Breast epithelium (tissue), 4 donors: ENCODE results near the gene ABCA8. TPM values are rescaled to one million over a fixed set of nuclear protein-coding genes. Genes with fewer than 3 reads are reported as not detected.
"Not testable (repeated sequence)": the region's sequence is repeated elsewhere in the genome, so short reads cannot be mapped to it uniquely, and the experiment has no call there.

ENCODE experiments used
- DNase-seq, 2 donors: peaks; one replicate each; pipeline ENCODE4 v3.0.0-alpha.2; 2019; ENCODE audit warnings: low spot score in 2 of 2
- H3K27ac ChIP-seq, 2 donors: fragments of 200-600 bp; sonication (generic) in 1 of 2; one replicate each; pipeline ENCODE4 v1.5.1; 2016 to 2019; ENCODE audit warnings: mild to moderate bottlenecking in 1 of 2
- H3K27me3 ChIP-seq, 2 donors: fragments of 200-600 bp; sonication (generic) in 1 of 2; one replicate each; pipeline versions ENCODE4 v1.5.1 to v1.6.0; 2017 to 2019; ENCODE audit warnings: control low read depth in 1 of 2, mild to moderate bottlenecking in 1 of 2
- H3K36me3 ChIP-seq: fragments of 200-600 bp; one replicate; pipeline ENCODE4 v1.5.1; 2019
- H3K4me1 ChIP-seq, 2 donors: fragments of 200-600 bp; sonication (generic); one replicate each; pipeline ENCODE4 v1.5.1; 2016 to 2019; ENCODE audit warnings: control low read depth in 1 of 2
- H3K4me3 ChIP-seq, 3 donors: fragments of 200-600 bp; sonication (generic); 1 replicate in 2 of 3; 2 replicates in 1 of 3; pipeline ENCODE4 v1.5.1; 2016 to 2019; ENCODE audit warnings: mild to moderate bottlenecking in 3 of 3, moderate library complexity in 2 of 3
- H3K9me3 ChIP-seq, 2 donors: fragments of 200-600 bp; sonication (generic) in 1 of 2; one replicate each; pipeline ENCODE4 v1.5.1; 2016 to 2019; ENCODE audit warnings: control low read depth in 1 of 2
- POLR2A ChIP-seq: fragments of 450-650 bp; IDR thresholded peaks from one replicate; pipeline ENCODE4 v1.6.1; 2016; ENCODE audit warnings: antibody characterized with exemption, mild to moderate bottlenecking, moderate library complexity
- POLR2AphosphoS5 ChIP-seq, 3 donors: sonication (generic); formaldehyde crosslinking; IDR thresholded peaks; one replicate each; pipeline ENCODE4 v1.6.1; 2017; ENCODE audit warnings: antibody characterized with exemption in 3 of 3
- intact Hi-C: fragments of 100-400 bp; cut with DNase I; formaldehyde crosslinking; loops from one replicate; pipeline ENCODE4 v1.15.1; 2023; ENCODE audit warnings: low total_unique reads
- total RNA-seq, 3 donors: library from RNA; depleted of rRNA; stranded (reverse); fragments of >200 nt; gene quantifications; one replicate each; pipeline ENCODE4 v1.1.0, GENCODE V29; 2016
- TF ChIP-seq, protein P1 (sequence below), 3 donors: fragments of 450-650 bp; IDR thresholded peaks; one replicate each; pipeline ENCODE4 v1.5.1; 2016 to 2017; ENCODE audit warnings: antibody characterized with exemption in 3 of 3, mild to moderate bottlenecking in 3 of 3, moderate library complexity in 3 of 3

ABCA8 gene
- total RNA-seq, 3 donors from 2014 or later: 38.6 to 47.5 (median 46.2) TPM

DNA sequence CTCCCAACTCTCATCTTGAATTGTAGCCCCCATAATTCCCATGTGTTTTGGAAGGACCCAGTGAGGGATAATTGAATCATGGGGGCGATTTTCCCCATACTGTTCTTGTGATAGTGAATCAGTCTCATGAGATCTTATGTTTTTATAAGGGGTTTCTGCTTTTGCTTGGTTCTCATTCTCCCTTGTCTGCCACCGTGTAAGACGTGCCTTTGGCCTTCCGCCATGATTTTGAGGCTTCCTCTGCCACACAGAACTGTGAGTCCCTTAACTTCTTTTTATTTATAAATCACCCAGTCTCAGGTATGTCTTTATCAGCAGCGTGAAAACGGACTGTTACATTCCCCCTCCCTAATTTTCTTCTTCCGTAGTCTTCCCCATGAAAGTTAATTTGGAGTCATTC lies 124.0 kb downstream of the ABCA8 start:
- Histone ChIP-seq H3K9me3 (no peaks in the 10 kb centered on the region), H3K4me1 (no peaks in the 10 kb centered on the region), H3K36me3 (no peaks in the 10 kb centered on the region), H3K27ac (no peak overlapping the region), H3K4me3 (no peak overlapping the region), H3K27me3 (no peaks in the 10 kb centered on the region)
- DNase-seq: no peak
- intact Hi-C loops: no loop called here
- TF ChIP-seq POLR2AphosphoS5 (IDR thresholded peaks at IDR 0.05) (no peak), POLR2A (no peak)
- TF ChIP-seq, protein P1, sequence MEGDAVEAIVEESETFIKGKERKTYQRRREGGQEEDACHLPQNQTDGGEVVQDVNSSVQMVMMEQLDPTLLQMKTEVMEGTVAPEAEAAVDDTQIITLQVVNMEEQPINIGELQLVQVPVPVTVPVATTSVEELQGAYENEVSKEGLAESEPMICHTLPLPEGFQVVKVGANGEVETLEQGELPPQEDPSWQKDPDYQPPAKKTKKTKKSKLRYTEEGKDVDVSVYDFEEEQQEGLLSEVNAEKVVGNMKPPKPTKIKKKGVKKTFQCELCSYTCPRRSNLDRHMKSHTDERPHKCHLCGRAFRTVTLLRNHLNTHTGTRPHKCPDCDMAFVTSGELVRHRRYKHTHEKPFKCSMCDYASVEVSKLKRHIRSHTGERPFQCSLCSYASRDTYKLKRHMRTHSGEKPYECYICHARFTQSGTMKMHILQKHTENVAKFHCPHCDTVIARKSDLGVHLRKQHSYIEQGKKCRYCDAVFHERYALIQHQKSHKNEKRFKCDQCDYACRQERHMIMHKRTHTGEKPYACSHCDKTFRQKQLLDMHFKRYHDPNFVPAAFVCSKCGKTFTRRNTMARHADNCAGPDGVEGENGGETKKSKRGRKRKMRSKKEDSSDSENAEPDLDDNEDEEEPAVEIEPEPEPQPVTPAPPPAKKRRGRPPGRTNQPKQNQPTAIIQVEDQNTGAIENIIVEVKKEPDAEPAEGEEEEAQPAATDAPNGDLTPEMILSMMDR (IDR thresholded peaks at IDR 0.05): no peak

DNA sequence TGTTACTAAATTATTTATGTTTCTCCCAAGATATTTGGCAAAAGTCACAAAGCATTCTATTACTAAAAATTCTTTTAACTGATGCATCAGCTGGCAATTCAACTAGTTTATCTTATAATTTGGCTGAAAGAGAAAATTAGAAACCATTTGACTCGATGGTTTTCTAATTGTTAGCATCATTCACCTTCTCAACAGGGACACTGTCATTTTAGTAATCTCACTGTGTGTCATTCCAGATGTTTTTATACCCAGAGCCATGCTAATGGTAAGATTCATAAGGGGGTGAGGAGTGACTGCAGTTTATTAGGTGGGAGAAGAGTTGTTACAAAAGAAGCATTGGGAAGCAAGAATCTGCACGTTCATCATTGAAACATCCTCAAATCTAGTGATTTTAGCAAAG lies 124.9 kb downstream of the ABCA8 start:
- TF ChIP-seq, protein P1 (IDR thresholded peaks at IDR 0.05): no peak
- TF ChIP-seq POLR2A: no peak
- TF ChIP-seq POLR2AphosphoS5 (IDR thresholded peaks at IDR 0.05): no peak
- intact Hi-C loops: no loop called here
- H3K4me3 ChIP-seq: no peak overlapping the region
- no peaks in the 10 kb centered on the region for H3K4me1 ChIP-seq
- no peaks in the 10 kb centered on the region for H3K9me3 ChIP-seq
- DNase-seq: no peak
- H3K36me3 ChIP-seq: no peaks in the 10 kb centered on the region
- H3K27ac ChIP-seq: no peak overlapping the region
- H3K27me3 ChIP-seq: no peaks in the 10 kb centered on the region

DNA sequence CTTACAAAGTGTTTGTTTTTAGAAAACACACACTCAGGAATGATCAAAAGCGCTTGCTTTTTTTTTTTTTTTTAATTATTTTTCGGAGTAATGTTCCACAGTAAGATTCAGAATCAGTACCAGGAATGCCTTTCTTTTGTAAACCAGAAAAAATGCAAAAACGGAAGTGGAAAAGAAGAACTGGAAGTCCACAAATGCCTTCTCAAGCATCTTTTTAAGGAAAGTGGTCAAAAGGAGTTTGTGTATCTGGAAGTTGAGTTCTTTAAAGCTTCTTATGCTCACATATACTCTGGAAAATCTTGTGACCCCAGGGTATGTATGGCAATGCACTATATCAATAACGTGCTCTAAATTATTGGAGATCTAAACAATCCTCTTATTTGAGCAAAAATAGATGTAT lies 126.0 kb downstream of the ABCA8 start:
- no peak for TF ChIP-seq POLR2A
- TF ChIP-seq, protein P1 (IDR thresholded peaks at IDR 0.05): no peak
- no peak for TF ChIP-seq POLR2AphosphoS5 (IDR thresholded peaks at IDR 0.05)
- Histone ChIP-seq H3K9me3 (no peaks in the 10 kb centered on the region), H3K36me3 (no peaks in the 10 kb centered on the region), H3K4me3 (no peak overlapping the region), H3K27ac (no peak overlapping the region), H3K27me3 (no peaks in the 10 kb centered on the region), H3K4me1 (no peaks in the 10 kb centered on the region)
- DNase-seq: no peak
- intact Hi-C loops: no loop called here

DNA sequence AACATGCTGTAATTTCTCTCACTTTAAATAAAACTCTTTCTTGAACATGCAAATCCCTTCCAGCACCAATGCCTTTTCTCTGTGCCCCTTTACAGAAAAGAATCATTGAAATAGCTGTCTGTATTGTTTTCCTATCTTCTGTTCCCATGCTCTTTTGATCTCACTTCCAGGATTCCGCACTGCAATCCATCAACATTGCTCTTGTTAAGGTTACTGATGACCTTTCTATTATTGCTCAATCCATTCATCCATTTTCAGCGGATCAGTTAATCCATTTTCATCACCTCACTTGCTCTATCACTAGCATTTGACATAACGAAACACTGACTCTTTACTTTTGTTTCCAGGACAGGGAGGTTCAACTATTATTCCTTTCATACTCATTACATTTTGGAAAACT lies 130.5 kb downstream of the ABCA8 start:
- Histone ChIP-seq H3K36me3 (no peaks in the 10 kb centered on the region), H3K9me3 (no peaks in the 10 kb centered on the region), H3K27ac (no peak overlapping the region), H3K27me3 (no peaks in the 10 kb centered on the region), H3K4me1 (no peaks in the 10 kb centered on the region), H3K4me3 (no peak overlapping the region)
- intact Hi-C loops: no loop called here
- no peak for DNase-seq
- TF ChIP-seq POLR2AphosphoS5 (IDR thresholded peaks at IDR 0.05): no peak

DNA sequence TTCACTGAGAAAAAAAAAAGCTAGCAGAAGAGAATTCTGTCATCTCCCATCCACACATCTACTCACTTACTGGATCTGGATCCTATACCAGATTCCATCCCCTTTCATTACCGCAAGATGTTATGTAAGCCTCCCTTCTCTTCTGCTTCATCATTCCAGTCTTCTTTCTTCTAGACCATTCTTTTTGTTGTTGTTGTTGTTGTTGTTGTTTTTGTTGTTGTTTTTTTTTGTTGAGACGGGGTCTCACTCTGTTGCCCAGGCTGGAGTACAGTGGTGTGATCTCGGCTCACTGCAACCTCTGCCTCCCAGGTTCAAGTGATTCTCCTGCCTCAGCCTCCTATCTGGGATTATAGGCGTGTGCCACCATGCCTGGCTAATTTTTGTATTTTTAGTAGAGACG lies 131.0 kb downstream of the ABCA8 start:
- H3K4me1 ChIP-seq, H3K27me3 ChIP-seq, intact Hi-C loops, H3K36me3 ChIP-seq, DNase-seq, H3K4me3 ChIP-seq, H3K9me3 ChIP-seq, H3K27ac ChIP-seq: not testable (repeated sequence)

DNA sequence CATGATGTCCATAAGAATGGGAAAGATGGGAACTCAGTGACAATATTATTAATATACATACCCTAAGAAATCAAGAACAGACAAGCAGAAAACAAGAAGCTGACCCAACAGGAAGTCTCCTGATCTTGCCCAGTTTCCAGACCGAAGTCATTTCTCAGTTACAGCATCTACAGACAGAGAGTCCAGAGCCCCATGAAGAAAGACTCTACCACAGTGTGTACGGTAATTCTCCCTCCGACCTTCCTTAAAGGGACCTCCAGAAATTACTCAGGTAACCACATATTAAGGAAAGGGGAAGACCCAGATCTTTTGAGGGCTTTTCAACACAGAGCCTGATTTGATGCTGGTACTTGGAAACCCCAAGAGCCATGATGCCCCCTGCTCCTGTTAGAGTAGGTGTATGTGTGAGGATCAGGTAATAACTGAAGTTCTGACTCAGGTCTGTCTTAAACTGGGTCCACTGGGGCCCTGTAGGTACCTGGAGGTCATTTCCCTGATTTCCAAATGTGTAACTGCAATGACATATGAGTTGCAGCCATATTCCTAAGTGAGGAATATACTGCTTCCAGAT lies 132.4 kb downstream of the ABCA8 start:
- Histone ChIP-seq H3K27ac (no peak overlapping the region), H3K9me3 (no peaks in the 10 kb centered on the region), H3K4me3 (no peak overlapping the region), H3K27me3 (no peaks in the 10 kb centered on the region), H3K36me3 (no peaks in the 10 kb centered on the region), H3K4me1 (no peaks in the 10 kb centered on the region)
- no peak for DNase-seq
- TF ChIP-seq POLR2AphosphoS5 (IDR thresholded peaks at IDR 0.05) (no peak), POLR2A (no peak)
- TF ChIP-seq, protein P1 (IDR thresholded peaks at IDR 0.05): no peak
- intact Hi-C loops: no loop called here
